Measurements from ENCODE around the gene ESPL1.

- TF ChIP-seq CTCF (IDR thresholded peaks at IDR 0.05) = no peak
- no peak for TF ChIP-seq POLR2A (IDR thresholded peaks at IDR 0.05)
Measured at GRCh38 chr12:53279283-53279869, 11.3 kb downstream of the ESPL1 start.
